Right atrium auricular region (tissue), 2 donors: ENCODE results near the gene GUCA2A. TPM values are rescaled to one million over a fixed set of nuclear protein-coding genes. Genes with fewer than 3 reads are reported as not detected.

Experiments used
- DNase-seq: peaks from one replicate; pipeline ENCODE4 v3.0.0-alpha.2; 2019; ENCODE audit warnings: low spot score
- H3K27ac ChIP-seq, 2 donors: fragments of 200-600 bp; sonication (generic); 1 replicate in 1 of 2; 2 replicates in 1 of 2; pipeline ENCODE4 v1.5.1; 2016 to 2019
- H3K27me3 ChIP-seq, 2 donors: fragments of 200-600 bp; sonication (generic); one replicate each; pipeline versions ENCODE4 v1.5.1 to v1.6.0; 2017 to 2019
- H3K36me3 ChIP-seq: fragments of 200-600 bp; sonication (generic); one replicate; pipeline ENCODE4 v1.5.1; 2016
- H3K4me1 ChIP-seq, 2 donors: fragments of 200-600 bp; sonication (generic); one replicate each; pipeline versions ENCODE4 v1.5.1 to v1.6.0; 2017 to 2019
- H3K4me3 ChIP-seq, 2 donors: fragments of 200-600 bp; sonication (generic); 1 replicate in 1 of 2; 2 replicates in 1 of 2; pipeline ENCODE4 v1.5.1; 2017 to 2019; ENCODE audit warnings: mild to moderate bottlenecking in 1 of 2, moderate library complexity in 1 of 2
- H3K9me3 ChIP-seq, 2 donors: fragments of 200-600 bp; sonication (generic); one replicate each; pipeline ENCODE4 v1.5.1; 2019
- CTCF ChIP-seq, 2 donors: fragments of 200-600 bp; sonication (generic); IDR thresholded peaks; one replicate each; pipeline ENCODE4 v1.5.1; 2019; ENCODE audit warnings: antibody characterized with exemption in 2 of 2
- total RNA-seq, 2 donors: library from RNA; depleted of rRNA; stranded (reverse); fragments of >200 nt; gene quantifications; one replicate each; pipeline ENCODE4 v1.1.0, GENCODE V29; 2016

GUCA2A gene
- total RNA-seq, 2 donors from 2014 or later = not detected

GRCh38 chr1:42118125-42118524 lies 46.4 kb downstream of the GUCA2A start:
- no peak for DNase-seq
- no peak for TF ChIP-seq CTCF (IDR thresholded peaks at IDR 0.05)
- no peaks in the 10 kb centered on the region for H3K9me3 ChIP-seq

GRCh38 chr1:42117214-42117613 lies 47.3 kb downstream of the GUCA2A start:
- Histone ChIP-seq H3K4me3 (no peak overlapping the region), H3K27ac (no peak overlapping the region), H3K9me3 (no peaks in the 10 kb centered on the region), H3K4me1 (no peaks in the 10 kb centered on the region), H3K27me3 (no peaks in the 10 kb centered on the region), H3K36me3 (no peaks in the 10 kb centered on the region)
- no peak for TF ChIP-seq CTCF (IDR thresholded peaks at IDR 0.05)
- DNase-seq = no peak

More at GRCh38 chr1:42118125-42118524, 46.4 kb downstream of the GUCA2A start:
- H3K4me3 ChIP-seq = no peak overlapping the region
- H3K4me1 ChIP-seq = no peaks in the 10 kb centered on the region
- H3K27me3 ChIP-seq = no peaks in the 10 kb centered on the region
- H3K27ac ChIP-seq = no peak overlapping the region
- no peaks in the 10 kb centered on the region for H3K36me3 ChIP-seq

GRCh38 chr1:42114229-42114628 lies 50.3 kb downstream of the GUCA2A start:
- H3K27ac ChIP-seq = no peak overlapping the region
- H3K4me1 ChIP-seq = no peaks in the 10 kb centered on the region
- no peak for TF ChIP-seq CTCF (IDR thresholded peaks at IDR 0.05)
- H3K9me3 ChIP-seq = no peaks in the 10 kb centered on the region
- DNase-seq = no peak
- no peaks in the 10 kb centered on the region for H3K36me3 ChIP-seq
- H3K4me3 ChIP-seq = no peak overlapping the region
- no peaks in the 10 kb centered on the region for H3K27me3 ChIP-seq

Other genes with a start within 250 kb of the GUCA2A start
- gene HIVEP3, start 245.8 kb downstream of the GUCA2A start, total RNA-seq = 1 to 10 TPM; 4.7 to 5.8 TPM
- gene GUCA2B, start 11.3 kb downstream of the GUCA2A start, total RNA-seq = not detected
- gene FOXJ3, start 170.5 kb upstream of the GUCA2A start, total RNA-seq = 10 to 100 TPM; 36.7 to 38.6 TPM
- 1 to 10 TPM; 3.8 to 4.7 TPM for gene RIMKLA, start 216.0 kb upstream of the GUCA2A start, total RNA-seq